T-helper 1 cell treated with Interleukin-12 subunit alpha and Interleukin-12 subunit beta and Interleukin-4 antibody, amounts not matched to agents 30 μg/mL and 1 μg/mL, for 36 hours (primary cell): ENCODE data around the gene RASSF5.

Source experiments
- H3K27ac Mint-ChIP-seq: one replicate; pipeline ENCODE4 v1.8.0; 2021; ENCODE audit warnings: mild to moderate bottlenecking, mixed read lengths
- H3K27me3 Mint-ChIP-seq: one replicate; pipeline ENCODE4 v1.8.0; 2021; ENCODE audit warnings: low read depth, mixed read lengths
- H3K36me3 Mint-ChIP-seq: one replicate; pipeline ENCODE4 v1.8.0; 2021; ENCODE audit warnings: low read depth, mixed read lengths
- H3K4me1 Mint-ChIP-seq: one replicate; pipeline ENCODE4 v1.8.0; 2021; ENCODE audit warnings: low read depth, mixed read lengths
- H3K4me3 Mint-ChIP-seq: one replicate; pipeline ENCODE4 v1.8.0; 2021; ENCODE audit warnings: mild to moderate bottlenecking, moderate library complexity, mixed read lengths
- H3K9me3 Mint-ChIP-seq: one replicate; pipeline ENCODE4 v1.8.0; 2021; ENCODE audit warnings: mixed read lengths

Gene RASSF5

GRCh38 chr1:206469933-206470691 lies 37.2 kb upstream of the RASSF5 start, which contains the start of gene IKBKE:
Gene IKBKE, plus strand, starts transcription at chr1:206470476. Its CDS starts 2,752 bp downstream, at chr1:206473228.
- Mint-ChIP-seq H3K36me3 (peaks cover 36% of the 10 kb centered on the region), H3K27ac (peak within 1 kb of the TSS; percentile 94), H3K27me3 (no peaks in the 10 kb centered on the region), H3K4me3 (peak within 1 kb of the TSS; percentile 98), H3K4me1 (peaks cover 80% of the 10 kb centered on the region), H3K9me3 (no peaks in the 10 kb centered on the region)

DNA sequence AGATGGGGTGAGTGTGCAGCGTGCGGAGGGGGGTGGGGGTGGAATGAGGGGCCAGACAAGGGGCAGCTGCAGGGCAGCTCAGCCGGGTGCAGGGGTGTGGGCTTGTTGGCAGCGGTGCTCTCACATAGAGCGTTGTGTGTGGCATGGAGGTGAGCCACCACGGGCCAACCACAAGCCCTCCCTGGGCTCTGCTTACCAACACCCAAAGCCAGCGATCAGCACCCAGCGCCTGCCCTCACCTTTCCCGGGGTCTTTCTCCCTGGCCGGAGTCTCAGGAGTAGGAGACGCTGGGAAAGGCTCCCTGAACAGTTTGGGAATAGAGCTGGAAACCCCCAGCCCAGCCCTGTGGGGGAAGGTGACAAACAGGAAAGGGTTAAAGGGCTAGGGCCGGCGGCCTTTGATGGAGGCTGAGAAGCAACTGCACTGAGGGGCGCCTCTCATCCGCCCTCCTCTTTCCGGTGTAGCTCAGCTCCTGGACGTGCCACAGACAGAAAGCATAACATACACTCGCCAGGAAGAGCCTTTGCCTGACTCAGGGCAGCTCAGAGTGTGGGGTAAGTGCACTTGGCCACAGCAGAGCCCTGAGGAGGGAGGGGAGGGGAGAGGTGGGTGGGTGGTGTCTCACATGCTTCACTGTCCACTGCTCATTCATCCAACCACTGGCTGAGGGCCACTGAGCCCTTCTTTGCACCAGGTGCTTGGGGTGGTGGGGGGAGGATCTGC lies 36.5 kb upstream of the RASSF5 start:
- peaks cover 79% of the 10 kb centered on the region for H3K4me1 Mint-ChIP-seq
- no peaks in the 10 kb centered on the region for H3K27me3 Mint-ChIP-seq
- H3K36me3 Mint-ChIP-seq: peaks cover 44% of the 10 kb centered on the region
- peak overlapping the region; percentile 98 for H3K4me3 Mint-ChIP-seq
- H3K9me3 Mint-ChIP-seq: no peaks in the 10 kb centered on the region
- peak overlapping the region; percentile 94 for H3K27ac Mint-ChIP-seq

- no peaks in the 10 kb centered on the region for H3K27me3 Mint-ChIP-seq
- peak overlapping the region; percentile 94 for H3K27ac Mint-ChIP-seq
These were observed 35.9 kb upstream of the RASSF5 start for GRCh38 chr1:206471415-206471801.

DNA sequence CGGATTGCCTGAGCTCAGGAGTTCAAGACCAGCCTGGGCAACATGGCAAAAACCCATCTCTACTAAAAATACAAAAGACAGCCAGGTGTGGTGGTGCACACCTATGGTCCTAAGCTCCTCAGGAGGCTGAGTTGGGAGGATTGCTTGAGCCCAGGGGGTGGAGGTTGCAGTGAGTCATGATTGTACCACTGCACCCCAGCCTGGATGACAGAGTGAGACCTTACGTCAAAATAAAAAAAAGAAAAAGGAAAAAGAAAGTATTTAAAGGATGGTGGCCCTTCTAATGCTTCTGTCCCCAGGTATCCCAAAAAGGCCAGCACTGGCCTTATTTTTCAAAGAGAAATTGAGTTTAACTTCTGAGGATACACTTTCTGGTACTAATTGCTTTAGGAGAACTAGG lies 35.3 kb upstream of the RASSF5 start:
- H3K27me3 Mint-ChIP-seq: no peaks in the 10 kb centered on the region
- H3K36me3 Mint-ChIP-seq: peaks cover 50% of the 10 kb centered on the region
- H3K27ac Mint-ChIP-seq: peak overlapping the region; percentile 94
- no peaks in the 10 kb centered on the region for H3K9me3 Mint-ChIP-seq
- peaks cover 72% of the 10 kb centered on the region for H3K4me1 Mint-ChIP-seq
- H3K4me3 Mint-ChIP-seq: peak overlapping the region; percentile 98

More at GRCh38 chr1:206471415-206471801, 35.9 kb upstream of the RASSF5 start:
- H3K4me3 Mint-ChIP-seq: peak overlapping the region; percentile 98
- H3K9me3 Mint-ChIP-seq: no peaks in the 10 kb centered on the region
- peaks cover 75% of the 10 kb centered on the region for H3K4me1 Mint-ChIP-seq
- H3K36me3 Mint-ChIP-seq: peaks cover 44% of the 10 kb centered on the region

DNA sequence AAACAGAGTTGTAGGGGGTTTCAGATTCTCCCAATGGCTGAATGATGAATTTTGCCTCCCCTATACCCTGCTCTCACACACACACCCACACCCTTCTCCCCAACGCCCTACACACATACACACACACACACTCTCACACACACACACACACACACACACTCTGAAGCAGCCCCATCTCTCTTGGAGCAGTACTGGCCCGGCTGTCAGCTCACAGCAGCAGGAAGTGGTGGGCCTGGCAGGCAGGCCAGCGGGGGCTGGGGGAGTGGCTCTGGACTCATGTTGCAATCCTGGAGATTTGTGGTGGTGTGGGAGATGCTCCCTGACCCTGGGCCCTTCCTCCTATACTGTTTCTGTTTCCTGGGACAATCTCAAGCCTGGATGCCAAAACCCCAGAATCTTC lies 34.9 kb upstream of the RASSF5 start:
- H3K27me3 Mint-ChIP-seq: no peaks in the 10 kb centered on the region
- peaks cover 70% of the 10 kb centered on the region for H3K4me1 Mint-ChIP-seq
- no peaks in the 10 kb centered on the region for H3K9me3 Mint-ChIP-seq
- peak overlapping the region; percentile 98 for H3K4me3 Mint-ChIP-seq
- peaks cover 53% of the 10 kb centered on the region for H3K36me3 Mint-ChIP-seq
- H3K27ac Mint-ChIP-seq: peak overlapping the region; percentile 94

DNA sequence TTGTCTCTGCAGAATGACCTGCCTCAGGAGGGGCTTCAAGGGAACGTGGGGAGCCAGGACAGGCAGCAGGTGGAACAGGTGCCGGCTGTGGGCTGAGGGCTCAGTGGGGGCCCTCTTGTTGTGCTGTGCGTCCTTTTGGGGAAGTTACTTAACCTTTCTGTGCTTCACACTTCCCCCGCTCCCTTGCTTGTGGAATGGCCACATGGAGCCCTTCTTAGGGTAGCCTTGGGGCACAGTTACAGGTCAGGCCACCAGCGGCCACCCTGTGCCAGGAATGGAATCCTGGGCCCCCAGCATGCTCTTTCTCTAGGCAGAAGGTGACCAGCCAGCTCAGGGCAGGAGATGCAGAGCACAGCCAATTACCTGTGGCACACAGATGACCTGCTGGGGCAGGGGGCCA lies 34.4 kb upstream of the RASSF5 start:
- H3K27ac Mint-ChIP-seq: peak overlapping the region; percentile 94
- peaks cover 66% of the 10 kb centered on the region for H3K4me1 Mint-ChIP-seq
- no peaks in the 10 kb centered on the region for H3K27me3 Mint-ChIP-seq
- H3K9me3 Mint-ChIP-seq: no peaks in the 10 kb centered on the region
- peaks cover 53% of the 10 kb centered on the region for H3K36me3 Mint-ChIP-seq
- H3K4me3 Mint-ChIP-seq: peak overlapping the region; percentile 98

DNA sequence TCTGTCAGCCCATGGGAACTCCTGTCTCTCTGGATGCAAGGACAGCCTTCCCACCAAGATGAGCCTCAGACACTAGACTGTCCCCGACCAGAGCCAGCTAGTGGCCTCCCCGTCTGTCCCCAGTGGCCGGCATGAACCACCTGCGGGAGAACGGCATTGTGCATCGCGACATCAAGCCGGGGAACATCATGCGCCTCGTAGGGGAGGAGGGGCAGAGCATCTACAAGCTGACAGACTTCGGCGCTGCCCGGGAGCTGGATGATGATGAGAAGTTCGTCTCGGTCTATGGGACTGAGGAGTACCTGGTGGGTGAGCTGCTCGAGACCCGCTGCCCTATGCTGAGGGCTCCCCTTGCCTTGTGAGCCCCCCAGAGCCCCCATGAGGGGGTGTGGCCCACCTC lies 31.3 kb upstream of the RASSF5 start:
- no peaks in the 10 kb centered on the region for H3K9me3 Mint-ChIP-seq
- H3K27me3 Mint-ChIP-seq: no peaks in the 10 kb centered on the region
- H3K4me3 Mint-ChIP-seq: no peak overlapping the region
- H3K36me3 Mint-ChIP-seq: peaks cover 76% of the 10 kb centered on the region
- H3K27ac Mint-ChIP-seq: no peak overlapping the region
- peaks cover 54% of the 10 kb centered on the region for H3K4me1 Mint-ChIP-seq

DNA sequence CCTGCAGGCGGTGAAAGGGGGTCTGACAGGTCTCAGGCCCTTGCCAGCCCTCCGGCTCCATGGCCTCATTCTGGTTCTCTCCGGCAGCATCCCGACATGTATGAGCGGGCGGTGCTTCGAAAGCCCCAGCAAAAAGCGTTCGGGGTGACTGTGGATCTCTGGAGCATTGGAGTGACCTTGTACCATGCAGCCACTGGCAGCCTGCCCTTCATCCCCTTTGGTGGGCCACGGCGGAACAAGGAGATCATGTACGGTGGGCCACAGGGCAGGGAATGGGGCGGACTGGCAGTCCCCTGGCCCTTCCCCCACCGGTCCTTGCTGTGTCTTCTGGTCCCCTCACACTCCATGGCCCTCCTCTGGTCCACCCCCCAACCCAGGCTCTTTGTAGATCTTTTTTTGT lies 30.7 kb upstream of the RASSF5 start:
- H3K27ac Mint-ChIP-seq: no peak overlapping the region
- peaks cover 77% of the 10 kb centered on the region for H3K36me3 Mint-ChIP-seq
- H3K9me3 Mint-ChIP-seq: no peaks in the 10 kb centered on the region
- H3K27me3 Mint-ChIP-seq: no peaks in the 10 kb centered on the region
- peaks cover 55% of the 10 kb centered on the region for H3K4me1 Mint-ChIP-seq
- no peak overlapping the region for H3K4me3 Mint-ChIP-seq

- Mint-ChIP-seq H3K27ac (no peak overlapping the region), H3K9me3 (no peaks in the 10 kb centered on the region), H3K4me3 (no peak overlapping the region), H3K27me3 (no peaks in the 10 kb centered on the region), H3K4me1 (peaks cover 49% of the 10 kb centered on the region), H3K36me3 (peaks cover 73% of the 10 kb centered on the region)
These were observed 30.2 kb upstream of the RASSF5 start for GRCh38 chr1:206477110-206477509.

GRCh38 chr1:206477581-206478380 lies 29.6 kb upstream of the RASSF5 start:
- no peaks in the 10 kb centered on the region for H3K27me3 Mint-ChIP-seq
- H3K9me3 Mint-ChIP-seq: no peaks in the 10 kb centered on the region
- H3K27ac Mint-ChIP-seq: no peak overlapping the region
- H3K36me3 Mint-ChIP-seq: peaks cover 69% of the 10 kb centered on the region
- H3K4me3 Mint-ChIP-seq: no peak overlapping the region
- peaks cover 44% of the 10 kb centered on the region for H3K4me1 Mint-ChIP-seq

DNA sequence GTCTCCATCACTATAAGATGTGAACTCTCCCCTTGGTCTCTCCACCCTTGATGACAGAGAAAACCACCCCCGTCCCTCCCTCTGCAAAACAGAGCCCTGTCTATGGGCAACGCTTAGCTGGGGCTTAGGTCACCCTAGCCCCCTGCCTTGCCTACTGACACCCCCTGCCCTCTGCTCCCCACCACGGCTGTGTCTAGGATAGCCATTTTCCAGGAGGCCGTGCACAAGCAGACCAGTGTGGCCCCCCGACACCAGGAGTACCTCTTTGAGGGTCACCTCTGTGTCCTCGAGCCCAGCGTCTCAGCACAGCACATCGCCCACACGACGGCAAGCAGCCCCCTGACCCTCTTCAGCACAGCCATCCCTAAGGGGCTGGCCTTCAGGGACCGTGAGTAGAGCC lies 28.6 kb upstream of the RASSF5 start:
- no peaks in the 10 kb centered on the region for H3K9me3 Mint-ChIP-seq
- no peak overlapping the region for H3K4me3 Mint-ChIP-seq
- H3K36me3 Mint-ChIP-seq: peaks cover 68% of the 10 kb centered on the region
- peaks cover 38% of the 10 kb centered on the region for H3K4me1 Mint-ChIP-seq
- no peaks in the 10 kb centered on the region for H3K27me3 Mint-ChIP-seq
- no peak overlapping the region for H3K27ac Mint-ChIP-seq

- peaks cover 32% of the 10 kb centered on the region for H3K4me1 Mint-ChIP-seq
- no peak overlapping the region for H3K4me3 Mint-ChIP-seq
- H3K36me3 Mint-ChIP-seq: peaks cover 64% of the 10 kb centered on the region
- H3K27me3 Mint-ChIP-seq: no peaks in the 10 kb centered on the region
- H3K9me3 Mint-ChIP-seq: no peaks in the 10 kb centered on the region
- H3K27ac Mint-ChIP-seq: peak overlapping the region; percentile 57
These were observed 27.9 kb upstream of the RASSF5 start for GRCh38 chr1:206479183-206480125.

- Mint-ChIP-seq H3K36me3 (peaks cover 61% of the 10 kb centered on the region), H3K4me1 (peaks cover 28% of the 10 kb centered on the region), H3K27me3 (no peaks in the 10 kb centered on the region), H3K27ac (peak overlapping the region; percentile 26), H3K4me3 (no peak overlapping the region), H3K9me3 (no peaks in the 10 kb centered on the region)
These were observed 27.1 kb upstream of the RASSF5 start for GRCh38 chr1:206480211-206480610.

GRCh38 chr1:206482611-206483010 lies 24.7 kb upstream of the RASSF5 start:
- no peaks in the 10 kb centered on the region for H3K9me3 Mint-ChIP-seq
- peaks cover 16% of the 10 kb centered on the region for H3K4me1 Mint-ChIP-seq
- H3K4me3 Mint-ChIP-seq: no peak overlapping the region
- H3K27me3 Mint-ChIP-seq: no peaks in the 10 kb centered on the region
- H3K27ac Mint-ChIP-seq: no peak overlapping the region
- peaks cover 55% of the 10 kb centered on the region for H3K36me3 Mint-ChIP-seq
